KOPT-K1 (cell line): ENCODE measurements around the gene GIMAP5.
"Not testable (repeated sequence)": the region's sequence is repeated elsewhere in the genome, so short reads cannot be mapped to it uniquely, and the experiment has no call there.

Source experiments
- H3K27ac ChIP-seq: fragments of 200-600 bp; sonication (generic); 2 replicates; pipeline ENCODE4 v1.5.1; 2016; ENCODE audit warnings: antibody characterized with exemption, mild to moderate bottlenecking, low read depth, low read length; ENCODE audit not compliant: poor library complexity, severe bottlenecking
- H3K36me3 ChIP-seq: fragments of 200-600 bp; sonication (generic); 2 replicates; pipeline ENCODE4 v1.5.1; 2017; ENCODE audit warnings: antibody characterized with exemption, mild to moderate bottlenecking, low read length, moderate library complexity; ENCODE audit not compliant: insufficient read depth
- H3K9me3 ChIP-seq: fragments of 200-600 bp; sonication (generic); 2 replicates; pipeline ENCODE4 v1.5.1; 2017; ENCODE audit warnings: antibody characterized with exemption, low read length, mild to moderate bottlenecking; ENCODE audit not compliant: insufficient read depth, poor library complexity, severe bottlenecking

Gene GIMAP5

DNA sequence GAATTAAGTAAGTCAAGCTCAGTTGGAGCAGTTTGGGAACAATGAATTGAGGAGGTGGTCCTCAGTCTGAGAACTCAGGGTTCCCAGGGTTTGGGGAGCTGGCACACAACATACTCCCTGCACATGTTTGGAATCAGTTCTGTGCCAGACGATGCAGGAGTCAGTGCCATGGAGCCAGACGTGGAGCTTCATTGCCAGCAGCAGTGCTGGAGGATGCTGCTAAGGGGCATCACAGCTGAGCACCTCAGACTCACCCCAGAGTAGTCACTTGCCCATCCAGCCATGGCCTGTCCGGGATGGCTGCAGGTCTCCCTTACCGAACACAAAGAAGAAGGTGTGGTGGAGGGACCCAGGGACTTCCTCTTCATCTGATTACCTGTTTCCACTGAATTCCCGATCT lies 7.9 kb downstream of the GIMAP5 start:
- no peaks in the 10 kb centered on the region for H3K9me3 ChIP-seq
- peak overlapping the region; percentile 100 for H3K27ac ChIP-seq
- H3K36me3 ChIP-seq, result peaks cover 61% of the 10 kb centered on the region

DNA sequence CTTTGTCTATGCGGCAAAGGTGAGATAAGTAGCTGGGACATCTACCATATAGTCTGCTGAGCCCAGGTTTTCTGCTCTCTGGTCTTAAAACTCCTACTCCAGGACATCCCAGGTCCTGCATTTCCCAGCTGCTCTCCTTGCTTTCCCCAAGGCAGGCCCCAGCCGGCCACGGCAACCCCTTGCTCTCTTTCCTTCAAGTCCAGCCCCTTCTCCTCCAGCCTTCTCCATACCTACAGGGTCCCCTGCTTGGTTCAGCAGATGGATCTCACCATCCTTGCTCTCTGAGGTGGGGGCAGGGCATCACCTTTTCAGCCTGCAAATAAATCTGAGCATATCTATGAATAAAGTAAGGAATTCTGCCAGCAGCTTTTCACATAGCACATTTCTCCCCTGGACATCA lies 8.7 kb downstream of the GIMAP5 start:
- peaks cover 53% of the 10 kb centered on the region for H3K36me3 ChIP-seq
- no peaks in the 10 kb centered on the region for H3K9me3 ChIP-seq

DNA sequence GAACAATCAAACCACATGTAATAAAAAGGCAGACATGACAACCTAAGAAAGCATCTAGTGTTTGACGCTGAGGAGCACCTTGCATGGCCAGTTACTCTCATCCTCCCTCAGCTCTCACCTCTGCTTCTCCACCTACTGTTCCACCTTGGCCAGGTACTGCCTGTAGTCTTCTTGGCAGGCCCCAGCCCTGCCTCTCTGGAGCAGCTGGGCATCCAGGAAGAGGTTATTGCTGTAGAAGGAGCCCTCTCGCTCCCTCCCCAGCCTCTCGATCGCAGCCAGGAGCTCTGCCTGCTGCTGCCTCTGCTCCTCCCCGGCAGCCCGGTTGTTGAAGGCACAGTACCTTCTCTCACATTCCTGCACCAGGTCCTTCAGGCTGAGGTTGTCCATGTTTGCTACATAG lies 9.7 kb downstream of the GIMAP5 start:
- no peaks in the 10 kb centered on the region for H3K9me3 ChIP-seq
- H3K27ac ChIP-seq, result peak overlapping the region; percentile 53
- peaks cover 42% of the 10 kb centered on the region for H3K36me3 ChIP-seq

More for the DNA sequence above, 8.7 kb downstream of the GIMAP5 start:
- peak overlapping the region; percentile 100 for H3K27ac ChIP-seq

DNA sequence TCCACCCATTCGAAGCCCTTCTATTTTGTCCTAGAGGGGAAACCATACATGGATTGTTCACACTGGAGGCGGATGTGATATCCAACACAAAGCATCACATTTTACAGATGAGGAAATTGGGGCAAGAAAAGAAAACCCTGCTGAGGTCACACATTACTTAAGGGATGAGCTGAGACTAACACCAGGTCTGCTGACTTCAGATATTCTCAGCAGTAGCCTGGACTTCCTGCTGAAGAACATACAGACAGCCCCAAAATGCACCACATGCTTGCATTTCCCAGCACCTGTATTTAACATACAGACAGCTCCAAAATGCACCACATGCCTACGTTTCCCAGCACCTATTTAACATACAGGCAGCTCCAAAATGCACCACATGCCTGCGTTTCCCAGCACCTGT lies 11.2 kb downstream of the GIMAP5 start:
- peak overlapping the region; percentile 53 for H3K27ac ChIP-seq
- H3K36me3 ChIP-seq, result peaks cover 28% of the 10 kb centered on the region
- H3K9me3 ChIP-seq, result no peaks in the 10 kb centered on the region

DNA sequence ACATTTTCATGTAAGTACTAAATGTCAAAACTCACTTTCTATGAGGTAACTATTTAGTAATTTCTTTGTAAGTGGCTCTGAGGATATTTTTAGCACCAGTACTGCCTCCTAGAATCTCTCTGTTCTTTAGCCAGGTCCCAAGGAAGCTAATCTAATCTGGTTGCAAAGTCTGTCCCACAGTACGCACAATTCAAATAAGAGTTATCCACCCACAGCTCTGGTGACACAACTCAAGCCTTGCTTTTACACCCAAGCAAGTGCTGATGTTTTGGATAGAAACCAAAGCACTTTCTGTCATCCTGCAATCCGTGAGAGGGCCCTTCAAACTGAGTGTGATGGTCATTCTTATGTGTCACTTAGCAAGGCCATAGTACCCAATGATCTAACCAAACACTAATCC lies 14.5 kb downstream of the GIMAP5 start:
- peak overlapping the region; percentile 94 for H3K27ac ChIP-seq
- H3K9me3 ChIP-seq, result no peaks in the 10 kb centered on the region
- no peaks in the 10 kb centered on the region for H3K36me3 ChIP-seq

DNA sequence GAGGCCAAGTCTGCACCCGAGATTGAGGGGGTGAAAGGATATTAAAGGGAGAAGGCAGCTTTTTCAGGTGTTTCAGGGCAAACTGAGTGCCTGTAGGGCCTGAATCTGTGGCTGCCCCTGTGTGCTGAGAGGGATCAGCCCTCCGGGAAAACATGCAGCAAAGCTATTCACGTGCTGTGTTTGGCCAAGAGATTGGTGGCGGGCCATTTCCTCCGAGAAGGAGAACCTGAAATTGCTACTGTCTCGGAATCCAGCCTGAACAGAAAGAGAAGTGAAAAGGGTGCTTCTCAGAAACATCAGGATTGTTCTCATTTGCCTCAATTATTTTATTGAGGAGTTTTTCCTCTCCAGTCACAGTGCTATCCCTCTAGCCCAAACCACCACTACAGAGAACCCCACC lies 16.0 kb downstream of the GIMAP5 start:
- H3K27ac ChIP-seq, result peak overlapping the region; percentile 94
- no peaks in the 10 kb centered on the region for H3K9me3 ChIP-seq
- H3K36me3 ChIP-seq, result no peaks in the 10 kb centered on the region

DNA sequence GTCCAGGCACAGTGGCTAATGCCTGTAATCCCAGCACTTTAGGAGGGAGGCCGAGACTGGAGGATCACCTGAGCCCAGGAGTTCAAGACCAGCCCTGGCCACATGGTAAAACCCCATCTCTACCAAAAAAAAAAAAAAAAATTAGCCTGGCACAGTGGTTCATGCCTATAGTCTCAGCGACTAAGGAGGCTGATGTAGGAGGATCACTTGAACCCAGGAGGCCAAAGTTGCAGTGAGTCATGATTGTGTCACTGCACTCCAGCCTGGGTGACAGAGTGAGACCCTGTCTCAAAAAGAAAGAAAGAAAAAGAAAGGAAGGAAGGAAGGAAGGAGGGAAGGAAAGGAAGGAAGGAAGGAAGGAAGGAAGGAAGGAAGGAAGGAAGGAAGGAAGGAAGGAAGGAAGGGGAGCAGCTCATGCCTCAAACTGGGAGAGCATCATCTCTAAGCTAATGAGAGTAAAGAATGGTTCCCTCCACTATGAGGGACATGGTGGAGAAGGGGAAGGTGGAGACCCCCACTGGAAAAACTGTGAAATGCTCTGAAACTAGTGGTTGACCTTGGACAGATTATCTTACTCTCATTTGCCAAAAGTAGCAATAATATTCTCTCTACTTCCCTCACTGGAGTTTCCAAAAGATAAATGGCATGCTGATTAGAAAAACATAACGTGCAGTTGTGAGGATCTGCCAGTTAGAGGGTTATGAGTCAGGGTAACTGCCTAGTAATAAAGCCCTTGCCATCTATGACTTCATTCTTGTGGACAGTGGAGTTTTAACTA lies 16.8 kb downstream of the GIMAP5 start:
- Histone ChIP-seq H3K36me3 (no peaks in the 10 kb centered on the region), H3K9me3 (no peaks in the 10 kb centered on the region), H3K27ac (peak overlapping the region; percentile 94)

DNA sequence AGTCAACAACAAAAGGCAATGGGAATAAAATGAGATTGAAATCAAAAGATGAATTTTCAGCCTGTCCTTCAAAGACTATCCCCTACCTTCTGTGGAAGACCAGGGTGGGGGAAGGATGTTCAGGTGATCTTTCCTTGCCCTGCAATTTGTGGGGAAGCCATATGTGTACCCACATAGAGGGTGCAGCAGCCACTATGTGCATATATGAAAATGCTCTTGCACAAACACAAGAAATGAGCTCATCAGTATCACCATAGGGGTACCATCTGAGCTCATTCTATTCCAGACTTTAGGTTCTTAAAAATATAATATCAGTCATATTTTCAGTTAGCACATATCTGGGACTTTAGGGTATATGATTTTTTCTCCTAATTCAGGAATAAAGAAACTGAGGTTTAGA lies 17.7 kb downstream of the GIMAP5 start:
- Histone ChIP-seq H3K9me3 (no peaks in the 10 kb centered on the region), H3K27ac (peak overlapping the region; percentile 94), H3K36me3 (no peaks in the 10 kb centered on the region)

DNA sequence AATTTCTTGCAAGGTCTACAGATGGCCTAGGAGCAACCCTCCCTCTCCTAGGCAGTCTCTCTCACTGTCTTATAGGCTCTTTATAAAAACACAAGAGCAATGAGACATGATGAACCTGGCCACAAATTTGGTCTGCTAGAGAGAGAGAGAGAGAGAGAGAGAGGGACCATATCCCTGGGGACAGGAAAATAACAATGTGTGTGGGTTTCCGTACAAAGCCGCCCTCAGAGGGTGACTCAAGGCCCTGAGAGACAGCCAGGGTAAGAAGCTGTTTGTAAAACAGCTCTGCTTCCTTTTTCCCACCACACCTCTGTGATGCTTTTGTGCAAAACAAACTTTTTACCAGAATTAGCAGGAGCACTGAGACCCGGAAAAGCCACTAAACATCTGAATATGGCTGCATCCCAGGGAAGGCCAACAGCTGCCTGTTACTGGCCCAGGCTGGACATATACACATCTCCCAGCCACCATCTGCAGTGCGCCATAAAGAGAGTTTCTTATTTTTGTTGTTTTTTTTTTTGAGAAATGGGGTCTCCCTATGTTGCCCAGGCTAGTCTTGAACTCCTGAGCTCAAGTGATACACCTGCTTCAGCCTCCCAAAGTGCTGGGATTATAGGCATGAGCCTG lies 18.4 kb downstream of the GIMAP5 start:
- H3K27ac ChIP-seq, result peak overlapping the region; percentile 94
- H3K36me3 ChIP-seq, result no peaks in the 10 kb centered on the region
- no peaks in the 10 kb centered on the region for H3K9me3 ChIP-seq

DNA sequence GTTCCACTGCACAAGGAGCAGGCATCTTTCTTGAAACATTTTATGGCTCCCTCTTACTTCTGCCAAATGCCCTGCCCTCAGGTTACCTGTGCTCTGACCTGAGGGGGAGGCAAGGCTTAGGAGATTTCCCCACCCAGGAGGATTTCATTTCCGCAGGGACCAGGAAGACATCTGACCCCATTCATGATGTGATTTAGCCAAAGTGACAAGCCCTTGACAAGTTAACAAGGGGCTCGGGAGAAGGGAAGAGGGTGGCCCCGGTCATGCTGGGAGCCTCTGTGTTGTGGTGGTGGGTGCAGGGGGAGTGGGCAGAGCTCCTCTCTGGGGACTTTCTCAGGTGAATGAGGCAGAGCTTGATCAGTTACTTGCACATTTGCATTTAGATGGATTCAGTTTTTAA lies 18.9 kb downstream of the GIMAP5 start:
- Histone ChIP-seq H3K36me3 (no peaks in the 10 kb centered on the region), H3K9me3 (peaks cover under 1% of the 10 kb centered on the region), H3K27ac (peak overlapping the region; percentile 94)

DNA sequence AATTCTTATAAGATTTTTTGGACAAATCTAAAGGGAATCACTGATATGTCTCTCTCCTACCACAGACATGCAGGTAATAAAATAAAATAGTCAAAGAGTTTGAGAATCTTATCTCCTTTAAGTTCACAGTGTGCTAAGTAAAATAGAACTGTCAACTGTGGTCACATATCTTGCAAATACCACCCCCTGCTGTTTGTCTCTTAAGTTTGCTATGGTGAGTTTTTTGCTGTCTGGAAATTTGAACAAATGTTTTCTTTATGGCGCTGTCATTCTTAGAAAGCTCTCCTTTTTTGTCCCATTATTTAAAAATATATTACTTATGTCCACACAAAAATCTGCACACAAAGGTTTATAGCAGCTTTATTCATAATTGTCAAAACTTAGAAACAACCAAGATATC lies 19.6 kb downstream of the GIMAP5 start:
- peak overlapping the region; percentile 94 for H3K27ac ChIP-seq
- H3K36me3 ChIP-seq, result no peaks in the 10 kb centered on the region

DNA sequence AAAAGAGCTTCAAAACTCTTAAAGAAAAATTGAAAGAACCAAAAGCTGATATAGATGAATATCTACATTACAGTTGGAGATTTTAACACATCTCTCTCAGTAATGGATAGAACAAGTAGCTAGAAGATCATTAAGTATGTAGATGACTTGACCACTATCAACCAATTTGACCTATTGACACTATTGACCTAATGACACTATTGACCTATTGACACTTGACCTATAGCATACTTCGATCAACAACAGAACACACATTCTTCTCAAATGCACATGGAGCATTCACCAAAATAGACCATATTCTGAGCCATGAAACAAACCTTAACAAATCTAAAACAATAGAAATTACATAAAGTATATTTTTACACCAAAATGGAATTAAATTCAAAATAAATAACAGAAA lies 22.3 kb downstream of the GIMAP5 start:
- peaks cover 6% of the 10 kb centered on the region for H3K9me3 ChIP-seq
- H3K36me3 ChIP-seq, result no peaks in the 10 kb centered on the region
- H3K27ac ChIP-seq, result no peak overlapping the region

More for the DNA sequence above, 19.6 kb downstream of the GIMAP5 start:
- H3K9me3 ChIP-seq, result peaks cover 6% of the 10 kb centered on the region

DNA sequence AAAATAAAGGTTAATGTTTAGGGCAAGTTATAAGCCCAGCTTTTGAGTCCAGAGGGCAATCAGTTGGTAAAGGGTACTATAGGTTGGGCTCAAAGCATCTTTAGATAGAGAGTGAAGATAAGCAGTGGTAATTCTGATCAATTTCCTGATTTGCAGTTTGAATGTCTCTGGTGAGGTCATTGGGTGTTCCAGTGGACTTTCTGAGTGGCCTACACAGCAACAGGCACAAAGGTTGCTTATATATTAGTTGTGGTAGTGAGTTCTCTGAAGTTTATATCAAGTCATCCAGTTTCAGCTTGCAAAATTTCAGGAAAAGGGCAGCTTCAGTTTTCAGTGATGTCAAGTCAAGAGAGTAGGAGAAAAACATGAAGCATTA lies 29.1 kb downstream of the GIMAP5 start:
- H3K36me3 ChIP-seq, result no peaks in the 10 kb centered on the region
- H3K27ac ChIP-seq, result no peak overlapping the region
- H3K9me3 ChIP-seq, result peaks cover 4% of the 10 kb centered on the region

DNA sequence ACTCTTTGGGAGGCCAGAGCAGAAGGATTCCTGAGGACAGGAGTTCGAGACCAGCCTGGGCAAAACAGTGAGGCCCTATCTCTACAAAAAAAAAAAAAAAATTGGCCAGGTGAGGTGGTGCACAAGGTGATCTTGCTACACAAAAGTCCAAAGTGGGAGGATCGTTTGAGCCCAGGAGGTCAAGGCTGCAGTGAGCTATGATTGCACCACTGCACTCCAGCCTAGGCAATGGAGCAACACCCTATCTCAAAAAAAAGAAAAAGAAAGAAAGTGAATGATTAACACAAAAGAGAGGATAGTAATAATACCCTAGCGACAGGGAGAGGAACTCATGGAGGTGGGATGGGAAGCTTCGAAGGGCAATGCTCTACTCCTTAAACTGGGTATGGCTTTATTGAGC lies 32.5 kb downstream of the GIMAP5 start:
- Histone ChIP-seq H3K36me3 (no peaks in the 10 kb centered on the region), H3K27ac (no peak overlapping the region), H3K9me3 (peaks cover 18% of the 10 kb centered on the region)

DNA sequence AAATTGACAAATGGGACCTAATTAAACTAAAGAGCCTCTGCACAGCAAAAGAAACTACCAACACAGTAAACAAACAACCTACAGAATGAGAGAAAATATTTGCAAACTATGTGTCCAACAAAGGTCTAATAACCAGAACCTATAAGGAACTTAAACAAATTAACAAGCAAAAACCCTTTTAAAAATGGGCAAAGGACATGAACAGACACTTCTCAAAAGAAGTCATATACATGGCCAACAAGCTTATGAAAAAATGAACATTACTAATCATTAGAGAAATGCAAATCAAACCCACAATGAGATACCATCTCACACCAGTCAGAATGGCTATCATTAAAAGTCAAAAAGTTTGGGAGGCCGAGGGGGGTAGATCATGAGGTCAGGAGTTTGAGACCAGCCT lies 36.9 kb downstream of the GIMAP5 start:
- not testable (repeated sequence) for H3K27ac ChIP-seq, H3K36me3 ChIP-seq
- peaks cover 18% of the 10 kb centered on the region for H3K9me3 ChIP-seq
